ENCODE measurements around the gene TIAM2.

The TIAM2 gene

GRCh38 chr6:154995254-154996015 lies at the start of gene TIAM2:
TSS of gene TIAM2 (plus strand) at chr6:154995315. CDS start at chr6:155129224, 133,909 bp downstream.
- no peak for TF ChIP-seq CTCF (conservative IDR thresholded peaks at IDR 0.05; ENCODE audit: low read depth, low read length)
- H3K4me1 ChIP-seq (ENCODE audit: low read depth, poor library complexity, severe bottlenecking), result no peaks in the 10 kb centered on the region
- H3K4me3 ChIP-seq (IDR thresholded peaks at IDR 0.05; ENCODE audit: insufficient read depth, low read depth, low read length), result no peak within 1 kb of the TSS
- no peaks in the 10 kb centered on the region for H4K20me1 ChIP-seq (ENCODE audit: insufficient read depth)
- no peaks in the 10 kb centered on the region for H3K27me3 ChIP-seq (ENCODE audit: insufficient read depth, low read depth)
- no peak within 1 kb of the TSS for H3K4me2 ChIP-seq
- no peaks in the 10 kb centered on the region for H3K79me2 ChIP-seq (ENCODE audit: insufficient read depth, low read depth)
- H3K9ac ChIP-seq, result no peak within 1 kb of the TSS
- H3K36me3 ChIP-seq (ENCODE audit: insufficient read depth), result no peaks in the 10 kb centered on the region
- no peak within 1 kb of the TSS for H2AFZ ChIP-seq (ENCODE audit: low read depth)
- H3K27ac ChIP-seq, result no peak within 1 kb of the TSS

GRCh38 chr6:154950979-154951344 lies 44.2 kb upstream of the TIAM2 start:
- Histone ChIP-seq H3K79me2 (ENCODE audit: insufficient read depth, low read depth) (no peaks in the 10 kb centered on the region), H3K27me3 (ENCODE audit: insufficient read depth, low read depth) (no peaks in the 10 kb centered on the region), H3K4me2 (no peak overlapping the region), H3K27ac (no peak overlapping the region), H3K9ac (no peak overlapping the region), H3K36me3 (ENCODE audit: insufficient read depth) (no peaks in the 10 kb centered on the region), H3K4me1 (ENCODE audit: low read depth, poor library complexity, severe bottlenecking) (no peaks in the 10 kb centered on the region), H3K4me3 (IDR thresholded peaks at IDR 0.05; ENCODE audit: insufficient read depth, low read depth, low read length) (no peak overlapping the region), H4K20me1 (ENCODE audit: insufficient read depth) (no peaks in the 10 kb centered on the region), H2AFZ (ENCODE audit: low read depth) (no peak overlapping the region)
- no peak for TF ChIP-seq CTCF (conservative IDR thresholded peaks at IDR 0.05; ENCODE audit: low read depth, low read length)

GRCh38 chr6:154951345-154952200 lies 43.5 kb upstream of the TIAM2 start:
- H3K4me2 ChIP-seq, result no peak overlapping the region
- H2AFZ ChIP-seq (ENCODE audit: low read depth), result no peak overlapping the region
- no peak overlapping the region for H3K27ac ChIP-seq

GRCh38 chr6:154953644-154954043 lies 41.5 kb upstream of the TIAM2 start:
- no peaks in the 10 kb centered on the region for H4K20me1 ChIP-seq (ENCODE audit: insufficient read depth)
- no peaks in the 10 kb centered on the region for H3K27me3 ChIP-seq (ENCODE audit: insufficient read depth, low read depth)
- no peaks in the 10 kb centered on the region for H3K4me1 ChIP-seq (ENCODE audit: low read depth, poor library complexity, severe bottlenecking)
- no peaks in the 10 kb centered on the region for H3K36me3 ChIP-seq (ENCODE audit: insufficient read depth)
- TF ChIP-seq CTCF (conservative IDR thresholded peaks at IDR 0.05; ENCODE audit: low read depth, low read length), result no peak
- H2AFZ ChIP-seq (ENCODE audit: low read depth), result no peak overlapping the region
- no peaks in the 10 kb centered on the region for H3K79me2 ChIP-seq (ENCODE audit: insufficient read depth, low read depth)
- H3K4me2 ChIP-seq, result no peak overlapping the region
- no peak overlapping the region for H3K27ac ChIP-seq
- H3K9ac ChIP-seq, result no peak overlapping the region
- H3K4me3 ChIP-seq (IDR thresholded peaks at IDR 0.05; ENCODE audit: insufficient read depth, low read depth, low read length), result no peak overlapping the region

More at GRCh38 chr6:154951345-154952200, 43.5 kb upstream of the TIAM2 start:
- Histone ChIP-seq H4K20me1 (ENCODE audit: insufficient read depth) (no peaks in the 10 kb centered on the region), H3K4me1 (ENCODE audit: low read depth, poor library complexity, severe bottlenecking) (no peaks in the 10 kb centered on the region), H3K9ac (no peak overlapping the region), H3K4me3 (IDR thresholded peaks at IDR 0.05; ENCODE audit: insufficient read depth, low read depth, low read length) (no peak overlapping the region), H3K36me3 (ENCODE audit: insufficient read depth) (no peaks in the 10 kb centered on the region), H3K79me2 (ENCODE audit: insufficient read depth, low read depth) (no peaks in the 10 kb centered on the region), H3K27me3 (ENCODE audit: insufficient read depth, low read depth) (no peaks in the 10 kb centered on the region)
- TF ChIP-seq CTCF (conservative IDR thresholded peaks at IDR 0.05; ENCODE audit: low read depth, low read length), result no peak
